K562 (cell line): ENCODE results near the gene KCNK4. TPM values are rescaled to one million over a fixed set of nuclear protein-coding genes. Genes with fewer than 3 reads are reported as not detected.

Experiments used
- ARNT ChIP-seq, 2 experiments: fragments of 450-650 bp; IDR thresholded peaks; 2 replicates each; pipeline ENCODE4 v1.6.1; 2016; ENCODE audit warnings: mild to moderate bottlenecking in 1 of 2
- ATF1 ChIP-seq, 2 experiments: fragments of 450-650 bp in 1 of 2; IDR thresholded peaks; 2 replicates each; pipeline ENCODE4 v1.6.1; 2016; ENCODE audit warnings: missing compliant biosample characterization in 1 of 2, missing genetic modification characterization in 1 of 2
- BCL6 ChIP-seq: fragments of 250-450 bp; sonication (Bioruptor Pico); IDR thresholded peaks from 2 replicates; pipeline ENCODE4 v1.4.0; 2020
- BCOR ChIP-seq: fragments of 450-650 bp; IDR thresholded peaks from 2 replicates; pipeline ENCODE4 v1.6.1; 2016
- CEBPG ChIP-seq, 3 experiments: fragments of 200-800 bp in 1 of 3; sonication (Bioruptor generic) in 1 of 3; sonication (generic) in 1 of 3; formaldehyde crosslinking in 1 of 3; IDR thresholded peaks in 2 of 3; conservative IDR thresholded peaks in 1 of 3; 2 replicates each; pipeline versions ENCODE4 v1.6.1 to v1.8.0; 2016 to 2022; ENCODE audit warnings: missing compliant biosample characterization in 2 of 3, missing genetic modification characterization in 2 of 3, mild to moderate bottlenecking in 1 of 3, missing genetic modification reagents in 1 of 3
- DACH1 ChIP-seq: fragments of 450-650 bp; IDR thresholded peaks from 2 replicates; pipeline ENCODE4 v1.6.1; 2018; ENCODE audit not compliant: partially characterized antibody
- DPF2 ChIP-seq: fragments of 450-650 bp; IDR thresholded peaks from 2 replicates; pipeline ENCODE4 v1.6.1; 2016
- ESRRA ChIP-seq: fragments of 450-650 bp; IDR thresholded peaks from 2 replicates; pipeline ENCODE4 v1.6.1; 2014; ENCODE audit warnings: low read depth, mild to moderate bottlenecking, moderate library complexity, borderline replicate concordance
- HDAC8 ChIP-seq: fragments of 450-650 bp; IDR thresholded peaks from 2 replicates; pipeline ENCODE4 v1.6.1; 2016; ENCODE audit warnings: mild to moderate bottlenecking, missing genetic modification characterization, moderate library complexity, missing compliant biosample characterization
- JUN ChIP-seq, 2 experiments: sonication (generic) in 1 of 2; formaldehyde crosslinking in 1 of 2; IDR thresholded peaks; 2 replicates each; pipeline versions ENCODE4 v1.6.1 to v1.8.0; 2012 to 2022; ENCODE audit warnings: borderline replicate concordance in 2 of 2, mild to moderate bottlenecking in 2 of 2, improper control_type of control experiment in 1 of 2, low read depth in 1 of 2, low read length in 1 of 2, missing genetic modification reagents in 1 of 2
- MCM3 ChIP-seq: fragments of 450-650 bp; IDR thresholded peaks from 2 replicates; pipeline ENCODE4 v1.6.1; 2016
- NFIX ChIP-seq: fragments of 250-450 bp; sonication (Bioruptor Pico); IDR thresholded peaks from 2 replicates; pipeline ENCODE4 v1.4.0; 2020; ENCODE audit warnings: low read depth, mild to moderate bottlenecking, moderate library complexity
- NR2C2 ChIP-seq, 2 experiments: fragments of 200-800 bp in 1 of 2; sonication (Bioruptor generic) in 1 of 2; sonication (generic) in 1 of 2; formaldehyde crosslinking in 1 of 2; IDR thresholded peaks; 2 replicates each; pipeline versions ENCODE4 v1.6.1 to v1.8.0; 2016 to 2022; ENCODE audit warnings: mild to moderate bottlenecking in 1 of 2, missing compliant biosample characterization in 1 of 2, missing genetic modification characterization in 1 of 2, missing genetic modification reagents in 1 of 2
- POLR2H ChIP-seq: IDR thresholded peaks from 2 replicates; pipeline ENCODE4 v1.6.1; 2016; ENCODE audit warnings: missing genetic modification characterization, low read depth, mild to moderate bottlenecking, control low read depth, missing compliant biosample characterization, moderate library complexity
- PTBP1 ChIP-seq: fragments of 200-400 bp; formaldehyde crosslinking; IDR thresholded peaks from 2 replicates; pipeline ENCODE4 v1.6.1; 2017; ENCODE audit warnings: low read depth, low read length
- RCOR1 ChIP-seq, 2 experiments: IDR thresholded peaks; 2 replicates each; pipeline ENCODE4 v1.6.1; 2012; ENCODE audit warnings: low read depth in 2 of 2, low read length in 2 of 2, borderline replicate concordance in 1 of 2, improper control_type of control experiment in 1 of 2
- SMARCA5 ChIP-seq: fragments of 450-650 bp; IDR thresholded peaks from 2 replicates; pipeline ENCODE4 v1.6.1; 2016
- TCF7L2 ChIP-seq: fragments of 150-350 bp; IDR thresholded peaks from 2 replicates; pipeline ENCODE4 v1.6.1; 2016; ENCODE audit warnings: low read depth, mild to moderate bottlenecking, low read length, moderate library complexity
- TOE1 ChIP-seq, 2 experiments: fragments of 450-650 bp in 1 of 2; sonication (generic) in 1 of 2; formaldehyde crosslinking in 1 of 2; IDR thresholded peaks; 2 replicates each; pipeline versions ENCODE4 v1.7.1 to v1.8.0; 2016 to 2022; ENCODE audit warnings: borderline replicate concordance in 2 of 2, mild to moderate bottlenecking in 2 of 2, antibody characterized with exemption in 1 of 2, inconsistent platforms in 1 of 2, low read depth in 1 of 2, missing genetic modification reagents in 1 of 2, moderate library complexity in 1 of 2
- ZNF311 ChIP-seq: fragments of 250-450 bp; sonication (Bioruptor Pico); IDR thresholded peaks from 2 replicates; pipeline ENCODE4 v1.4.0; 2020; ENCODE audit warnings: mild to moderate bottlenecking, moderate library complexity
- ZNF551 ChIP-seq: fragments of 250-450 bp; sonication (Bioruptor Pico); IDR thresholded peaks from 2 replicates; pipeline ENCODE4 v1.5.0; 2021; ENCODE audit warnings: mild to moderate bottlenecking, moderate library complexity
- polyA plus RNA-seq, 8 experiments: library from polyadenylated mRNA; depleted of rRNA in 4 of 8; stranded (reverse) in 5 of 8; unstranded in 3 of 8; fragments of >200 nt; fragmentation: Nextera tagmentation in 2 of 8; fragmentation: Illumina TruSeq in 1 of 8; extraction: Ambion mirVana in 2 of 8; extraction: Trizol in 1 of 8; gene quantifications; 2 replicates each; pipeline versions ENCODE4 v1.2.1 to v1.2.3, GENCODE V29; 2011 to 2014; ENCODE audit warnings: inconsistent platforms in 1 of 8, missing spikeins in 1 of 8
- total RNA-seq, 7 experiments: library from RNA; depleted of rRNA in 6 of 7; stranded (reverse); fragments of >200 nt in 6 of 7; fragmentation: Illumina TruSeq in 2 of 7; extraction: Trizol in 2 of 7; gene quantifications; 2 replicates each; pipeline versions ENCODE4 v1.2.1 to v1.2.3, GENCODE V29; 2011 to 2021; ENCODE audit warnings: low replicate concordance in 1 of 7
- TF ChIP-seq, protein P1 (sequence below), 2 experiments: fragments of 200-800 bp in 1 of 2; sonication (Bioruptor generic) in 1 of 2; sonication (generic) in 1 of 2; formaldehyde crosslinking in 1 of 2; IDR thresholded peaks in 1 of 2; conservative IDR thresholded peaks in 1 of 2; 2 replicates each; pipeline versions ENCODE4 v1.5.0 to v1.6.1; 2016 to 2020; ENCODE audit warnings: missing compliant biosample characterization in 1 of 2, missing genetic modification characterization in 1 of 2, missing genetic modification reagents in 1 of 2
- TF ChIP-seq, protein P2 (sequence below): fragments of 150-350 bp; conservative IDR thresholded peaks from 2 replicates; pipeline ENCODE4 v1.6.1; 2014; ENCODE audit warnings: low read length

KCNK4 gene
- total and polyA plus RNA-seq, 9 of the 15 experiments (the other 6 are each of a cell fraction or from before 2014, with no cell fraction given): not detected

DNA sequence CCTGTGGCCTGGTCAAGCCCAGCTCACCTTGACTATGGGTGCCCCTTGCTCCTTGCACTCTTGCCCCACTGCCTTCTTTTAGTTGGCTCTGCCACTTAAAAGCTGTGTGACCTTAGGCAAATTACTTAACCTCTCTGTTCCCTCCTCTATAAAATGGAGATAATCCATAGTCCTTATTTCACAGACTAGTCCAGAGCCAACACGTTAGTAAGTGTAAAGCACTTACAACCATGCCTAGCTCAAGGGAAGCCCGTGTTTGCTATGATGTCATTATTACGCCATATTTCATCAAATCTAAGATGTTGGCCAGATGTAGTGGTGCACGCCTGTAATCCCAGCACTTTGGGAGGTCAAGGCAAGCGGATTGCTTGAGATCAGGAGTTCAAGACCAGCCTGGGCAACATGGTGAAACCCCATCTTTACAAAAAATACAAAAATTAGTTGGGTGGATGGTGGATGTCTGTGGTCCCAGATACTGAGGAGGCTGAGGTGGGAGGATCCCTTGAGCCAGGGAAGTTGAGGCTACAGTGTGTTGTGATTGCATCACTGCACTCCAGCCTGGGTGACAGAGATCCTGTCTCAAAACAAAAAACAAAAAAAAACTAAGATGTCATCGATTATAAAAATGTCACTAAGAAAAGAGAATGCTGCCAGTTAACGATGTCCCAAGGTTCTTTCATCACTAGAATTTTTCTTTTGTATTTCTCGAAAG lies 46.6 kb downstream of the KCNK4 start (continued):
- TF ChIP-seq, protein P1, sequence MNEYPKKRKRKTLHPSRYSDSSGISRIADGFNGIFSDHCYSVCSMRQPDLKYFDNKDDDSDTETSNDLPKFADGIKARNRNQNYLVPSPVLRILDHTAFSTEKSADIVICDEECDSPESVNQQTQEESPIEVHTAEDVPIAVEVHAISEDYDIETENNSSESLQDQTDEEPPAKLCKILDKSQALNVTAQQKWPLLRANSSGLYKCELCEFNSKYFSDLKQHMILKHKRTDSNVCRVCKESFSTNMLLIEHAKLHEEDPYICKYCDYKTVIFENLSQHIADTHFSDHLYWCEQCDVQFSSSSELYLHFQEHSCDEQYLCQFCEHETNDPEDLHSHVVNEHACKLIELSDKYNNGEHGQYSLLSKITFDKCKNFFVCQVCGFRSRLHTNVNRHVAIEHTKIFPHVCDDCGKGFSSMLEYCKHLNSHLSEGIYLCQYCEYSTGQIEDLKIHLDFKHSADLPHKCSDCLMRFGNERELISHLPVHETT (CRISPR knock-in tag; conservative IDR thresholded peaks at IDR 0.05 in 1 of 2, IDR thresholded peaks at IDR 0.05 in 1 of 2): no peak
- no peak for TF ChIP-seq BCL6 (CRISPR knock-in tag)
- no peak for TF ChIP-seq ZNF551 (CRISPR knock-in tag)
- peak; percentile 99 for TF ChIP-seq BCOR
- TF ChIP-seq TCF7L2: no peak
- no peak for TF ChIP-seq NFIX
- peak; percentile 75 for TF ChIP-seq CEBPG (CRISPR knock-in tag; IDR thresholded peaks at IDR 0.05)
- peak in 1 of 2 experiments; percentile 76 for TF ChIP-seq CEBPG (tag; conservative IDR thresholded peaks at IDR 0.05 in 1 of 2, IDR thresholded peaks at IDR 0.05 in 1 of 2)
- TF ChIP-seq DPF2: peak; percentile 39; the same call in 1 of the 2 replicates
- no peak for TF ChIP-seq TOE1 (IDR thresholded peaks at IDR 0.05; ENCODE audit: borderline replicate concordance)
- 0 out of 2 replicates have a peak, but pooled peaks have one; percentile 50 for TF ChIP-seq TOE1 (CRISPR knock-in tag; IDR thresholded peaks at IDR 0.05; ENCODE audit: borderline replicate concordance, low read depth)
- TF ChIP-seq NR2C2 (CRISPR knock-in tag; IDR thresholded peaks at IDR 0.05): 0 out of 2 replicates have a peak, but pooled peaks have one; percentile 32
- no peak for TF ChIP-seq NR2C2 (tag; IDR thresholded peaks at IDR 0.05)
- no peak for TF ChIP-seq JUN (IDR thresholded peaks at IDR 0.05; ENCODE audit: borderline replicate concordance, low read depth, low read length)
- 0 out of 2 replicates have a peak, but pooled peaks have one; percentile 29 for TF ChIP-seq JUN (CRISPR knock-in tag; IDR thresholded peaks at IDR 0.05; ENCODE audit: borderline replicate concordance)
- TF ChIP-seq PTBP1: 0 out of 2 replicates have a peak, but pooled peaks have one; percentile 65
- no peak for TF ChIP-seq ATF1 (CRISPR knock-in tag; IDR thresholded peaks at IDR 0.05)
- 0 out of 2 replicates have a peak, but pooled peaks have one; percentile 33 for TF ChIP-seq ATF1 (tag; IDR thresholded peaks at IDR 0.05)
- TF ChIP-seq MCM3: no peak
- TF ChIP-seq HDAC8 (tag): no peak
- no peak for TF ChIP-seq POLR2H (tag)
- TF ChIP-seq, protein P2, sequence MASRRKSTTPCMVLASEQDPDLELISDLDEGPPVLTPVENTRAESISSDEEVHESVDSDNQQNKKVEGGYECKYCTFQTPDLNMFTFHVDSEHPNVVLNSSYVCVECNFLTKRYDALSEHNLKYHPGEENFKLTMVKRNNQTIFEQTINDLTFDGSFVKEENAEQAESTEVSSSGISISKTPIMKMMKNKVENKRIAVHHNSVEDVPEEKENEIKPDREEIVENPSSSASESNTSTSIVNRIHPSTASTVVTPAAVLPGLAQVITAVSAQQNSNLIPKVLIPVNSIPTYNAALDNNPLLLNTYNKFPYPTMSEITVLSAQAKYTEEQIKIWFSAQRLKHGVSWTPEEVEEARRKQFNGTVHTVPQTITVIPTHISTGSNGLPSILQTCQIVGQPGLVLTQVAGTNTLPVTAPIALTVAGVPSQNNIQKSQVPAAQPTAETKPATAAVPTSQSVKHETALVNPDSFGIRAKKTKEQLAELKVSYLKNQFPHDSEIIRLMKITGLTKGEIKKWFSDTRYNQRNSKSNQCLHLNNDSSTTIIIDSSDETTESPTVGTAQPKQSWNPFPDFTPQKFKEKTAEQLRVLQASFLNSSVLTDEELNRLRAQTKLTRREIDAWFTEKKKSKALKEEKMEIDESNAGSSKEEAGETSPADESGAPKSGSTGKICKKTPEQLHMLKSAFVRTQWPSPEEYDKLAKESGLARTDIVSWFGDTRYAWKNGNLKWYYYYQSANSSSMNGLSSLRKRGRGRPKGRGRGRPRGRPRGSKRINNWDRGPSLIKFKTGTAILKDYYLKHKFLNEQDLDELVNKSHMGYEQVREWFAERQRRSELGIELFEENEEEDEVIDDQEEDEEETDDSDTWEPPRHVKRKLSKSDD: no peak
- 0 out of 4 replicates have a peak, but pooled peaks of 1 of the 2 experiments have one; percentile 27 for TF ChIP-seq ARNT (IDR thresholded peaks at IDR 0.05)
- TF ChIP-seq SMARCA5: peak; percentile 97
- no peak for TF ChIP-seq ZNF311 (CRISPR knock-in tag)
- peak in 1 of 2 experiments; percentile 83; a peak in 2 of 4 replicates for TF ChIP-seq RCOR1 (IDR thresholded peaks at IDR 0.05; ENCODE audit: borderline replicate concordance in 1 of 2, low read depth in 2 of 2, low read length in 2 of 2)
- TF ChIP-seq DACH1: peak; percentile 42
- 0 out of 2 replicates have a peak, but pooled peaks have one; percentile 13 for TF ChIP-seq ESRRA
